Astrocyte of the spinal cord (primary cell): ENCODE results near the gene FLG2.
"Not testable (repeated sequence)": the region's sequence is repeated elsewhere in the genome, so short reads cannot be mapped to it uniquely, and the experiment has no call there.

Experiments
- DNase-seq: peaks from one replicate; pipeline ENCODE4 v3.0.0; 2011; ENCODE audit warnings: low read depth, low spot score
- H3K4me3 ChIP-seq: 2 replicates; pipeline ENCODE4 v1.5.1; 2011; ENCODE audit warnings: low read depth, mild to moderate bottlenecking, low read length, moderate library complexity
- in situ Hi-C: cut with HindIII; loops from 2 replicates; pipeline ENCODE4 v1.10.0; 2017; ENCODE audit warnings: low sequenced_read_pairs

The FLG2 gene

GRCh38 chr1:152303139-152303872 is 56.5 kb downstream of the FLG2 start:
- in situ Hi-C loops, DNase-seq, H3K4me3 ChIP-seq: not testable (repeated sequence)
